ENCODE results near the gene PANK1.

DNA sequence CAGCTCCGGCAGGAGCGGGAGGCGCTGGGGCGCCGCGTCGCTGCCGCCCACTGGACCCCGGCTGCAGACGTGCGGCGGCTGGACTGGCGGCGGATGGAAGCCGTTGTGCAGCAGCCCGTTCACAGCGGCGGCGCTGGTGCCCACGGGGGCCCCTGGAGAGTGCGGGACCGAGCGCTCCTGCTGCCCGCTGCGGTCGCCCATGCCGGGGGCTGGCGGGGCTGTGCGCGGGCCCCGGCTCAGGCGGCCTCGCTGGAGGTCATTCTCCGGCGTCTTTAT, 413 bp downstream of the PANK1 start:
- TF ChIP-seq EZH2phosphoT487 (IDR thresholded peaks at IDR 0.05; ENCODE audit: borderline replicate concordance, low read depth, low read length): no peak
- TF ChIP-seq, protein P1, sequence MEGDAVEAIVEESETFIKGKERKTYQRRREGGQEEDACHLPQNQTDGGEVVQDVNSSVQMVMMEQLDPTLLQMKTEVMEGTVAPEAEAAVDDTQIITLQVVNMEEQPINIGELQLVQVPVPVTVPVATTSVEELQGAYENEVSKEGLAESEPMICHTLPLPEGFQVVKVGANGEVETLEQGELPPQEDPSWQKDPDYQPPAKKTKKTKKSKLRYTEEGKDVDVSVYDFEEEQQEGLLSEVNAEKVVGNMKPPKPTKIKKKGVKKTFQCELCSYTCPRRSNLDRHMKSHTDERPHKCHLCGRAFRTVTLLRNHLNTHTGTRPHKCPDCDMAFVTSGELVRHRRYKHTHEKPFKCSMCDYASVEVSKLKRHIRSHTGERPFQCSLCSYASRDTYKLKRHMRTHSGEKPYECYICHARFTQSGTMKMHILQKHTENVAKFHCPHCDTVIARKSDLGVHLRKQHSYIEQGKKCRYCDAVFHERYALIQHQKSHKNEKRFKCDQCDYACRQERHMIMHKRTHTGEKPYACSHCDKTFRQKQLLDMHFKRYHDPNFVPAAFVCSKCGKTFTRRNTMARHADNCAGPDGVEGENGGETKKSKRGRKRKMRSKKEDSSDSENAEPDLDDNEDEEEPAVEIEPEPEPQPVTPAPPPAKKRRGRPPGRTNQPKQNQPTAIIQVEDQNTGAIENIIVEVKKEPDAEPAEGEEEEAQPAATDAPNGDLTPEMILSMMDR (conservative IDR thresholded peaks at IDR 0.05; ENCODE audit: low read length): 0 out of 2 replicates have a peak, but pooled peaks have one; percentile 20
